Stimulated activated CD4-positive, alpha-beta T cell treated with anti-CD3 and anti-CD28 coated beads, TNF-alpha, amount 100 ng/mL, for 4 hours (primary cell): Measurements from ENCODE around the gene SRRT.
A peak's percentile ranks its signal among the peaks of the same experiment; 100 is the strongest.
"Not testable (repeated sequence)": the region's sequence is repeated elsewhere in the genome, so short reads cannot be mapped to it uniquely, and the experiment has no call there.

Source experiments
- DNase-seq, 3 experiments: peaks; one replicate each; pipeline ENCODE4 v3.0.0-alpha.2; 2020; ENCODE audit warnings: low read depth in 3 of 3

Gene SRRT

GRCh38 chr7:100854146-100854895 is 20.6 kb upstream of the SRRT start:
- no peak for DNase-seq

GRCh38 chr7:100854899-100855298 is 20.0 kb upstream of the SRRT start:
- DNase-seq = not testable (repeated sequence)

GRCh38 chr7:100855515-100855914 is 19.4 kb upstream of the SRRT start:
- no peak for DNase-seq

GRCh38 chr7:100856871-100857282 is 18.0 kb upstream of the SRRT start:
- DNase-seq = no peak

- DNase-seq = no peak
Measured at GRCh38 chr7:100859856-100860255, 15.0 kb upstream of the SRRT start.

GRCh38 chr7:100860702-100861615 is 13.9 kb upstream of the SRRT start:
- no peak for DNase-seq

- no peak for DNase-seq
Measured at GRCh38 chr7:100861616-100861985, 13.3 kb upstream of the SRRT start.

- no peak for DNase-seq
Measured at GRCh38 chr7:100863406-100863950, 11.4 kb upstream of the SRRT start.

- DNase-seq = no peak
Measured at GRCh38 chr7:100864263-100864845, 10.5 kb upstream of the SRRT start.

GRCh38 chr7:100865372-100865911 is 9.5 kb upstream of the SRRT start:
- DNase-seq = no peak

GRCh38 chr7:100865938-100866728 is 8.8 kb upstream of the SRRT start:
- no peak for DNase-seq

- no peak for DNase-seq
Measured at GRCh38 chr7:100866729-100867039, 8.2 kb upstream of the SRRT start.

GRCh38 chr7:100867040-100867775 is 7.7 kb upstream of the SRRT start, which contains the start of gene TRIP6:
TSS of gene TRIP6 (plus strand) at chr7:100867387. CDS start at chr7:100867498, 111 bp downstream.
- DNase-seq = peak; percentile 45 to 61 (median 55)

- DNase-seq = no peak
Measured at GRCh38 chr7:100867776-100868485, 7.0 kb upstream of the SRRT start.

- no peak for DNase-seq
Measured at GRCh38 chr7:100873599-100874299, 1.2 kb upstream of the SRRT start.

GRCh38 chr7:100874300-100874576 is 665 bp upstream of the SRRT start:
- DNase-seq = no peak

GRCh38 chr7:100875356-100875751 is 451 bp downstream of the SRRT start:
- no peak for DNase-seq

- no peak for DNase-seq
Measured at GRCh38 chr7:100878013-100878412, 3.1 kb downstream of the SRRT start.

- DNase-seq = no peak
Measured at GRCh38 chr7:100878685-100879084, 3.8 kb downstream of the SRRT start.
